ENCODE measurements around the gene COL6A3.

DNA sequence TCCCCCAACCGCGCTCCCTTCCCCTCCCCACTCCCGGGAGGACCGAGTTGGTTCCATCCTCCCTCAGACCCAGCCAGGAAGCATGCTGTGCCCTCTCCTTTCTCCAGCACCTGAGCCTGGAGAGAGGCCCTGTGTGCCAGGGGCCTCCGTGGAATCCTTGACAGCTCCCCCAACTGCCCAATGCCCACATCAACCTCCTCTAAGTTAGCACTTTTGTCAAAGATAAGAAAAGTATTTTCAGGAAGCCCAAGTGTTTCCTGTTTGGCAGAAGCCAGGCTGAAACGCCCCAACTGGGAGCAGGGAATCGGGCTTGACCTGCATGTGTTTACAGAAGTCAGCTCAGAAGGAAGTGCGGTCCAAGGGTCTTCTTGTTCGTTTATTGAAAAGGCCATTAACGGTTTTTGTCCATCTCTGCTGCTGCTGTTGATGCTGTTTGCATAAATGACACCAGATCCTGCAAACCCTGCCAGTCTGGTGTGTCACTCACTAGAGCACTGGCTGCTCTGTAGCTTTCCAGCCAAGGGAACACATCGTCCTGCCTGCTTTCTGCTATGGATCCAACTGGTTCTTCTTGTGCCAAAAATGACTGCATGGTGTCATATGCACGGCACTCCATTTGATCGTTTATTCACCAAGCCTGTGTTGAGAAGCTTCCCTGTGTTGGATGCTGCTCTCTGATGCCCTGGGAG lies 35.4 kb upstream of the COL6A3 start:
- TF ChIP-seq ZNF549 (tag by site-specific recombination; IDR thresholded peaks at IDR 0.05) (no peak), ZBTB8A (tag by site-specific recombination; IDR thresholded peaks at IDR 0.05) (no peak), ZNF138 (tag by site-specific recombination; IDR thresholded peaks at IDR 0.05; ENCODE audit: borderline replicate concordance) (no peak), ZSCAN30 (tag by site-specific recombination; IDR thresholded peaks at IDR 0.05) (no peak), SALL2 (tag by site-specific recombination; IDR thresholded peaks at IDR 0.05; ENCODE audit: borderline replicate concordance) (no peak), ZNF747 (tag by site-specific recombination; IDR thresholded peaks at IDR 0.05) (no peak), ZNF157 (tag by site-specific recombination; IDR thresholded peaks at IDR 0.05) (no peak), GLI4 (tag by site-specific recombination; IDR thresholded peaks at IDR 0.05) (no peak), GLIS2 (tag by site-specific recombination; IDR thresholded peaks at IDR 0.05) (no peak), ZNF670 (tag by site-specific recombination; IDR thresholded peaks at IDR 0.05; ENCODE audit: low read depth) (no peak), OSR2 (tag by site-specific recombination; IDR thresholded peaks at IDR 0.05) (no peak)
- TF ChIP-seq, protein P1, sequence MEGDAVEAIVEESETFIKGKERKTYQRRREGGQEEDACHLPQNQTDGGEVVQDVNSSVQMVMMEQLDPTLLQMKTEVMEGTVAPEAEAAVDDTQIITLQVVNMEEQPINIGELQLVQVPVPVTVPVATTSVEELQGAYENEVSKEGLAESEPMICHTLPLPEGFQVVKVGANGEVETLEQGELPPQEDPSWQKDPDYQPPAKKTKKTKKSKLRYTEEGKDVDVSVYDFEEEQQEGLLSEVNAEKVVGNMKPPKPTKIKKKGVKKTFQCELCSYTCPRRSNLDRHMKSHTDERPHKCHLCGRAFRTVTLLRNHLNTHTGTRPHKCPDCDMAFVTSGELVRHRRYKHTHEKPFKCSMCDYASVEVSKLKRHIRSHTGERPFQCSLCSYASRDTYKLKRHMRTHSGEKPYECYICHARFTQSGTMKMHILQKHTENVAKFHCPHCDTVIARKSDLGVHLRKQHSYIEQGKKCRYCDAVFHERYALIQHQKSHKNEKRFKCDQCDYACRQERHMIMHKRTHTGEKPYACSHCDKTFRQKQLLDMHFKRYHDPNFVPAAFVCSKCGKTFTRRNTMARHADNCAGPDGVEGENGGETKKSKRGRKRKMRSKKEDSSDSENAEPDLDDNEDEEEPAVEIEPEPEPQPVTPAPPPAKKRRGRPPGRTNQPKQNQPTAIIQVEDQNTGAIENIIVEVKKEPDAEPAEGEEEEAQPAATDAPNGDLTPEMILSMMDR (tag by site-specific recombination; IDR thresholded peaks at IDR 0.05), result no peak
- TF ChIP-seq, protein P2, sequence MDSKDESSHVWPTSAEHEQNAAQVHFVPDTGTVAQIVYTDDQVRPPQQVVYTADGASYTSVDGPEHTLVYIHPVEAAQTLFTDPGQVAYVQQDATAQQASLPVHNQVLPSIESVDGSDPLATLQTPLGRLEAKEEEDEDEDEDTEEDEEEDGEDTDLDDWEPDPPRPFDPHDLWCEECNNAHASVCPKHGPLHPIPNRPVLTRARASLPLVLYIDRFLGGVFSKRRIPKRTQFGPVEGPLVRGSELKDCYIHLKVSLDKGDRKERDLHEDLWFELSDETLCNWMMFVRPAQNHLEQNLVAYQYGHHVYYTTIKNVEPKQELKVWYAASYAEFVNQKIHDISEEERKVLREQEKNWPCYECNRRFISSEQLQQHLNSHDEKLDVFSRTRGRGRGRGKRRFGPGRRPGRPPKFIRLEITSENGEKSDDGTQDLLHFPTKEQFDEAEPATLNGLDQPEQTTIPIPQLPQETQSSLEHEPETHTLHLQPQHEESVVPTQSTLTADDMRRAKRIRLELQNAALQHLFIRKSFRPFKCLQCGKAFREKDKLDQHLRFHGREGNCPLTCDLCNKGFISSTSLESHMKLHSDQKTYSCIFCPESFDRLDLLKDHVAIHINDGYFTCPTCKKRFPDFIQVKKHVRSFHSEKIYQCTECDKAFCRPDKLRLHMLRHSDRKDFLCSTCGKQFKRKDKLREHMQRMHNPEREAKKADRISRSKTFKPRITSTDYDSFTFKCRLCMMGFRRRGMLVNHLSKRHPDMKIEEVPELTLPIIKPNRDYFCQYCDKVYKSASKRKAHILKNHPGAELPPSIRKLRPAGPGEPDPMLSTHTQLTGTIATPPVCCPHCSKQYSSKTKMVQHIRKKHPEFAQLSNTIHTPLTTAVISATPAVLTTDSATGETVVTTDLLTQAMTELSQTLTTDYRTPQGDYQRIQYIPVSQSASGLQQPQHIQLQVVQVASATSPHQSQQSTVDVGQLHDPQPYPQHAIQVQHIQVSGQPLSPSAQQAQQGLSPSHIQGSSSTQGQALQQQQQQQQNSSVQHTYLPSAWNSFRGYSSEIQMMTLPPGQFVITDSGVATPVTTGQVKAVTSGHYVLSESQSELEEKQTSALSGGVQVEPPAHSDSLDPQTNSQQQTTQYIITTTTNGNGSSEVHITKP (tag by site-specific recombination; IDR thresholded peaks at IDR 0.05), result no peak
- TF ChIP-seq, protein P3, sequence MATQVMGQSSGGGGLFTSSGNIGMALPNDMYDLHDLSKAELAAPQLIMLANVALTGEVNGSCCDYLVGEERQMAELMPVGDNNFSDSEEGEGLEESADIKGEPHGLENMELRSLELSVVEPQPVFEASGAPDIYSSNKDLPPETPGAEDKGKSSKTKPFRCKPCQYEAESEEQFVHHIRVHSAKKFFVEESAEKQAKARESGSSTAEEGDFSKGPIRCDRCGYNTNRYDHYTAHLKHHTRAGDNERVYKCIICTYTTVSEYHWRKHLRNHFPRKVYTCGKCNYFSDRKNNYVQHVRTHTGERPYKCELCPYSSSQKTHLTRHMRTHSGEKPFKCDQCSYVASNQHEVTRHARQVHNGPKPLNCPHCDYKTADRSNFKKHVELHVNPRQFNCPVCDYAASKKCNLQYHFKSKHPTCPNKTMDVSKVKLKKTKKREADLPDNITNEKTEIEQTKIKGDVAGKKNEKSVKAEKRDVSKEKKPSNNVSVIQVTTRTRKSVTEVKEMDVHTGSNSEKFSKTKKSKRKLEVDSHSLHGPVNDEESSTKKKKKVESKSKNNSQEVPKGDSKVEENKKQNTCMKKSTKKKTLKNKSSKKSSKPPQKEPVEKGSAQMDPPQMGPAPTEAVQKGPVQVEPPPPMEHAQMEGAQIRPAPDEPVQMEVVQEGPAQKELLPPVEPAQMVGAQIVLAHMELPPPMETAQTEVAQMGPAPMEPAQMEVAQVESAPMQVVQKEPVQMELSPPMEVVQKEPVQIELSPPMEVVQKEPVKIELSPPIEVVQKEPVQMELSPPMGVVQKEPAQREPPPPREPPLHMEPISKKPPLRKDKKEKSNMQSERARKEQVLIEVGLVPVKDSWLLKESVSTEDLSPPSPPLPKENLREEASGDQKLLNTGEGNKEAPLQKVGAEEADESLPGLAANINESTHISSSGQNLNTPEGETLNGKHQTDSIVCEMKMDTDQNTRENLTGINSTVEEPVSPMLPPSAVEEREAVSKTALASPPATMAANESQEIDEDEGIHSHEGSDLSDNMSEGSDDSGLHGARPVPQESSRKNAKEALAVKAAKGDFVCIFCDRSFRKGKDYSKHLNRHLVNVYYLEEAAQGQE (tag by site-specific recombination; IDR thresholded peaks at IDR 0.05), result no peak
